ENCODE measurements around the gene AHCY. TPM values are rescaled to one million over a fixed set of nuclear protein-coding genes. Genes with fewer than 3 reads are reported as not detected.
"Not testable (repeated sequence)": the region's sequence is repeated elsewhere in the genome, so short reads cannot be mapped to it uniquely, and the experiment has no call there.

Gene AHCY
- total RNA-seq = 100 to 1,000 TPM in 5 of 6 experiments, 10 to 100 TPM in 1; 66.5 to 142 (median 111) TPM
- long read RNA-seq, transcript AHCY-201 (10 exons, 2,143 nt) = major isoform, 26 of 31 reads
- long read RNA-seq, partial matches to known transcripts = 4 of 31 reads
- long read RNA-seq, other reads (novel, unspliced or antisense) = 1 of 31 reads

GRCh38 chr20:34302723-34303533 lies at the start of gene AHCY:
TSS of gene AHCY (minus strand) at chr20:34303355. CDS start at chr20:34303270, 85 bp downstream.
- ATAC-seq (peak; percentile 92 to 96 (median 93)), DNase-seq (peak; percentile 97)
- Histone ChIP-seq H3K36me3 (no peaks in the 10 kb centered on the region), H3K27me3 (no peaks in the 10 kb centered on the region), H3K27ac (peak within 1 kb of the TSS; percentile 57 to 77 (median 72)), H3K4me3 (peak within 1 kb of the TSS; percentile 73 to 85 (median 80)), H3K4me1 (peaks cover 0 to 51% (median 13%) of the 10 kb centered on the region in 4 donors), H3K9me3 (no peaks in the 10 kb centered on the region)
- TF ChIP-seq POLR2A (IDR thresholded peaks at IDR 0.05) = peak; percentile 78
- TF ChIP-seq, protein P1, sequence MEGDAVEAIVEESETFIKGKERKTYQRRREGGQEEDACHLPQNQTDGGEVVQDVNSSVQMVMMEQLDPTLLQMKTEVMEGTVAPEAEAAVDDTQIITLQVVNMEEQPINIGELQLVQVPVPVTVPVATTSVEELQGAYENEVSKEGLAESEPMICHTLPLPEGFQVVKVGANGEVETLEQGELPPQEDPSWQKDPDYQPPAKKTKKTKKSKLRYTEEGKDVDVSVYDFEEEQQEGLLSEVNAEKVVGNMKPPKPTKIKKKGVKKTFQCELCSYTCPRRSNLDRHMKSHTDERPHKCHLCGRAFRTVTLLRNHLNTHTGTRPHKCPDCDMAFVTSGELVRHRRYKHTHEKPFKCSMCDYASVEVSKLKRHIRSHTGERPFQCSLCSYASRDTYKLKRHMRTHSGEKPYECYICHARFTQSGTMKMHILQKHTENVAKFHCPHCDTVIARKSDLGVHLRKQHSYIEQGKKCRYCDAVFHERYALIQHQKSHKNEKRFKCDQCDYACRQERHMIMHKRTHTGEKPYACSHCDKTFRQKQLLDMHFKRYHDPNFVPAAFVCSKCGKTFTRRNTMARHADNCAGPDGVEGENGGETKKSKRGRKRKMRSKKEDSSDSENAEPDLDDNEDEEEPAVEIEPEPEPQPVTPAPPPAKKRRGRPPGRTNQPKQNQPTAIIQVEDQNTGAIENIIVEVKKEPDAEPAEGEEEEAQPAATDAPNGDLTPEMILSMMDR (IDR thresholded peaks at IDR 0.05) = peak in 1 of 4 donors; percentile 0
- under 1% methylated on average over 16 of the region's 79 CpGs for WGBS (ENCODE audit: insufficient coverage, low coverage, low lambda C conversion rate, missing lambda C conversion rate)
- intact Hi-C loops (cut with DNase I) = no loop called here

DNA sequence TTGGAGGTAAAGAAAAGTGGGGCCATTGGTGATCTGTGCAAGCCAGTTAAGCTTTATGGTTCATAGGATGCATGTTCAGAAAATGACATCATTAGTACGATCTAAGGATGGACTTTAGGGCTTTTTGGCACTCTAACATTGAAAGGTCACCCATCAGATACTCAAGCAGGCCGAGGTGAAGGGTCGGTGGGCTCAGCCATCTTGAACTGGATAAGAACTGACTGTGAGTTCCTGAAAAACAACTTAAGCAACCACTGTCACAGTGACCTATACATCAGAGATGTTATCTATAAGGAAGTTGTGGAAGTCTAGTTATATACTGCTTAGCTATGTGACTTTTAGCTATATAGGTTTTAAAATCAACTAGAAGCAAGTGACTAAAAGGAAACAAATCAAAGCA lies 46.9 kb upstream of the AHCY start:
- TF ChIP-seq POLR2A (IDR thresholded peaks at IDR 0.05) = no peak
- TF ChIP-seq, protein P1 (IDR thresholded peaks at IDR 0.05) = no peak
- Histone ChIP-seq H3K4me1 (peaks cover 0 to 6% (median 0%) of the 10 kb centered on the region in 4 donors), H3K36me3 (no peaks in the 10 kb centered on the region), H3K4me3 (no peak overlapping the region), H3K27ac (no peak overlapping the region), H3K9me3 (no peaks in the 10 kb centered on the region), H3K27me3 (no peaks in the 10 kb centered on the region)
- ATAC-seq (no peak), DNase-seq (no peak)
- intact Hi-C loops (cut with DNase I) = no loop called here
- 57% methylated on average over 3 of the region's 3 CpGs for WGBS (ENCODE audit: insufficient coverage, low coverage, low lambda C conversion rate, missing lambda C conversion rate)

DNA sequence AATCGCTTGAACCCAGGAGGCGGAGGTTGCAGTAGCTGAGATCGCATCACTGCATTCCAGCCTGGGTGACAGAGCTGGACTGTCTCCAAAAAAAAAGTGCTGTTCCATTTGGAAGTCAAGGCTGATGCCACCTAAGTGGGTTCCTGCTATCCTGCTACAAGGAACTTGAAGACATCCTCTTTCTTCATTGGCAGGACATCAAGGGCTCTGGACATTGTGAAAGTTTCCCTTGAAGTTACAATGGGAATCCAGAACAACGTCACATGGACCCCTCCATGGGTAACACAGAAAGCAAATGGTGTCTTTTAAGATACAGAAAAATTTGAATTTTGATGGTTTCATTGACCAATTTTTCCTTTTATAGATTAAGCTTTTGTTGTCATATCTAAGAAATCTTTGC lies 44.4 kb upstream of the AHCY start:
- ATAC-seq (no peak), DNase-seq (no peak)
- Histone ChIP-seq H3K9me3 (no peaks in the 10 kb centered on the region), H3K4me1 (peaks cover 0 to 14% (median 3%) of the 10 kb centered on the region in 4 donors), H3K4me3 (no peak overlapping the region), H3K36me3 (no peaks in the 10 kb centered on the region), H3K27ac (no peak overlapping the region), H3K27me3 (no peaks in the 10 kb centered on the region)
- intact Hi-C loops (cut with DNase I) = no loop called here
- no peak for TF ChIP-seq POLR2A (IDR thresholded peaks at IDR 0.05)
- TF ChIP-seq, protein P1 (IDR thresholded peaks at IDR 0.05) = no peak
- 79% methylated on average over 2 of the region's 4 CpGs for WGBS (ENCODE audit: insufficient coverage, low coverage, low lambda C conversion rate, missing lambda C conversion rate)

GRCh38 chr20:34346533-34346865 lies 43.3 kb upstream of the AHCY start:
- peaks cover 0 to 14% (median 3%) of the 10 kb centered on the region in 4 donors for H3K4me1 ChIP-seq
- H3K4me3 ChIP-seq; DNase-seq; H3K9me3 ChIP-seq; H3K27me3 ChIP-seq; H3K36me3 ChIP-seq; ATAC-seq; H3K27ac ChIP-seq; intact Hi-C loops (cut with DNase I): not testable (repeated sequence)
- WGBS (ENCODE audit: insufficient coverage, low coverage, low lambda C conversion rate, missing lambda C conversion rate) = 94% methylated on average over 7 of the region's 9 CpGs

- intact Hi-C loops (cut with DNase I); DNase-seq; H3K9me3 ChIP-seq; ATAC-seq; H3K27me3 ChIP-seq; H3K27ac ChIP-seq; H3K4me3 ChIP-seq; H3K36me3 ChIP-seq: not testable (repeated sequence)
- WGBS (ENCODE audit: insufficient coverage, low coverage, low lambda C conversion rate, missing lambda C conversion rate) = 94% methylated on average over 4 of the region's 10 CpGs
- H3K4me1 ChIP-seq = peaks cover 0 to 14% (median 3%) of the 10 kb centered on the region in 4 donors
These were observed 42.8 kb upstream of the AHCY start for GRCh38 chr20:34345839-34346532.
